Stomach smooth muscle (tissue), 2 donors: Measurements from ENCODE around the gene RHCG.

Experiments
- H3K27ac ChIP-seq: one replicate; pipeline ENCODE4 v1.7.0; 2013; ENCODE audit warnings: mild to moderate bottlenecking, low read length, inconsistent platforms
- H3K27me3 ChIP-seq, 2 donors: one replicate each; pipeline ENCODE4 v1.7.0; 2013; ENCODE audit warnings: low read length in 2 of 2; ENCODE audit not compliant: insufficient read depth in 2 of 2, control insufficient read depth in 1 of 2
- H3K36me3 ChIP-seq, 2 donors: one replicate each; pipeline ENCODE4 v1.7.0; 2013; ENCODE audit warnings: low read length in 2 of 2; ENCODE audit not compliant: control insufficient read depth in 2 of 2, insufficient read depth in 2 of 2
- H3K4me1 ChIP-seq: one replicate; pipeline ENCODE4 v1.7.0; 2013; ENCODE audit warnings: low read length; ENCODE audit not compliant: control insufficient read depth, insufficient read depth
- H3K4me3 ChIP-seq, 2 donors: one replicate each; pipeline ENCODE4 v1.7.0; 2013; ENCODE audit warnings: low read length in 2 of 2
- H3K9ac ChIP-seq, 2 donors: one replicate each; pipeline ENCODE4 v1.7.0; 2013; ENCODE audit warnings: low read length in 2 of 2, mild to moderate bottlenecking in 1 of 2
- H3K9me3 ChIP-seq, 2 donors: one replicate each; pipeline ENCODE4 v1.7.0; 2013; ENCODE audit warnings: low read length in 2 of 2; ENCODE audit not compliant: control insufficient read depth in 2 of 2
- donor health status: healthy.
- donor health status: Pancreatic carcinoma.

RHCG gene

DNA sequence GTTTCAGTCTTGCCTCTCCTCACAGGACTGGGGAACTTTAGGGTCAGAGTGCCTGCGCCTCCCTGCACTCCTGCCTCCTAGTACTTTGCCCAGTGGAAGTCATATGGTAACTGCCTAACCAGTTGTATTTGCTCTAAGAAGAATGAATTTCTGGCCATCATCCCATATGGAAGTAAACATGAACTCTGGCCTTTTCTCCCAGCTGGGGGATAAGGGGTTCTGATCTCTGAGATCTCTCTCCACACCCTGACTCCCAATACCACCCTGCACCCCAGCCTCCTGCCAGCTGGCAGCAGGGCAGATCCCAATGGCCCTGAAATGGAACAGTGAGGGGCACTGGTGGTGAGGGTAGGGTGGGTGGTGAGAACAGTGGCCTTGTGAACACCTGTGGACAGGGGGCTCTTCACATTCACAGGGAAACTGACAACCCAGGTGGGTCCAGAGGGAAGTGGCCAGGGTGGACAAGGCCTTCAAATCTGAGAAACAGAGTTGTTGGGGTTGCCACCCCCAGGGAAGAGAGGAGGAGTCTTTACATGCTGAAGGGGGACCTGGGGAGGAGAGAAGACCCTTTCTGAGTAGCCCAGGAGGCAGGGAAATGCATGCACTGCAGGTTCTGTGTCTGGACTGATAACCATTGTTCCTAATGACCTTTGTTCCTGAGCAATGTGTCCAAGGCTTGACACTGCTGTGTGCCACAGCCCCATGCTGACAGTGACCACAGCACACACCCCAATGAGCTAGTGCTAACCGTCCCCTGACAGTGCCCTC is 36.9 kb downstream of the RHCG start:
- Histone ChIP-seq H3K27me3 (peaks cover 3 to 10% of the 10 kb centered on the region in 2 donors), H3K36me3 (no peaks in the 10 kb centered on the region), H3K4me3 (no peak overlapping the region), H3K9ac (no peak overlapping the region), H3K4me1 (no peaks in the 10 kb centered on the region), H3K9me3 (peaks cover 0 to 8% of the 10 kb centered on the region in 2 donors), H3K27ac (no peak overlapping the region)

DNA sequence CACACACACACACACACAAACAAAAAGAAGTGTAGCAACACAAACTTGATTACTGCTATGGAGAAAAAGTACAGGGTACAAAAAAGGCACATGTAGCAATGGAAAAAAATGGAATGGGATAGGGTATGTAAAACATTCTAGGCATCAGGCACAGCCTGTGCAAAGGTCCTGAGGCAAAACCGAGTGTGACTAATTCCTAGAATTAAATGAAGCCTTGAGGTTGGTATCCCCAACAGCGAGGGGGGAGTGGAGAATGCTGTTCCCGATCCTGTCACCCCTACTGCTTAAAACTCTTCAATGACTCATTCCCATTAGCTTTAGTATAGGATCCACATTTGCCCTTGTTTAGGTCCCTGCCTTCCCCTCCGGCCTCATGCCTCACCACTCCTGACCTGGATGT is 37.9 kb downstream of the RHCG start:
- Histone ChIP-seq H3K4me1 (no peaks in the 10 kb centered on the region), H3K36me3 (no peaks in the 10 kb centered on the region), H3K9ac (no peak overlapping the region), H3K9me3 (peaks cover 0 to 8% of the 10 kb centered on the region in 2 donors), H3K4me3 (no peak overlapping the region), H3K27me3 (peaks cover 3 to 10% of the 10 kb centered on the region in 2 donors), H3K27ac (no peak overlapping the region)

DNA sequence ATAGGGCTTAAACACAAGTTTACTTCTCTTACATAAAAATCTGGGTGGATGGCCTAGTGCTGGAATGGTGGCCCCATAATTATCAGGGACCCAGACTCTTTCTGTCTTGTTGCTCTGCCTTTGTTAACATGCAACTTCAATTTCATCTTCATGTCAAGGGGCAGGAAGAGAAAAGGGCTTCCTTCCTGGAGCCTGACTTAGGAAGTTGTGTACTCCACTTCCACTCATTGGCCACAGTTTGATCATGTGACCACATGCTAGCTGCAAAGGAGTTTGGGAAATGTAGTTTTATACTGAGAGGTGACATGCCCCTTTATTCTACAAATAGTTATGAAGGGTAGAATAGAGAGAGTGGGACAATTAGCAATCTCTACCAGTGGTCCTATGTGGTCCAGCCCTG is 39.3 kb downstream of the RHCG start:
- Histone ChIP-seq H3K27me3 (peaks cover 3 to 12% of the 10 kb centered on the region in 2 donors), H3K4me3 (no peak overlapping the region), H3K36me3 (no peaks in the 10 kb centered on the region), H3K4me1 (no peaks in the 10 kb centered on the region), H3K27ac (no peak overlapping the region), H3K9me3 (peaks cover 0 to 8% of the 10 kb centered on the region in 2 donors), H3K9ac (no peak overlapping the region)

DNA sequence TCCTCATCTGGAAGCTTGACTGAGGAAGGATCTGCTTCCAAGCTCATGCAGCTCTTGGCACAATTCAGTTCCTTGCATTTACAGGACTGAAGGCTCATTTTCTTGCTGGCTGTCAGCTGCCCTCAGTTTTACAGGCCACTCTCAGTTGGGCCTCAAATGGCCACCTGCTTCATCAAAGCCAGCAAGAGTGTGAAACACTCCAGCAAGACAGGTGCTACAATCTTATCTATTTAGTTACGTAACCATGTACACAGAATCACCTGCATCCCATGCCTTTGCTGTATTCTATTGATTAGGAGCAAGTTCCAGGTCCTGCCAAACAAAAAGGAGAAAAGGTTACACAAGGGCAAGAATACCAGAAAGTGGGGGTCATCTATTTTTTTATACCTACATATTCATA is 40.8 kb downstream of the RHCG start:
- H3K27ac ChIP-seq: no peak overlapping the region
- peaks cover 0 to 13% of the 10 kb centered on the region in 2 donors for H3K27me3 ChIP-seq
- no peaks in the 10 kb centered on the region for H3K36me3 ChIP-seq
- peaks cover 0 to 8% of the 10 kb centered on the region in 2 donors for H3K9me3 ChIP-seq
- H3K4me3 ChIP-seq: no peak overlapping the region
- H3K9ac ChIP-seq: no peak overlapping the region
- no peaks in the 10 kb centered on the region for H3K4me1 ChIP-seq

DNA sequence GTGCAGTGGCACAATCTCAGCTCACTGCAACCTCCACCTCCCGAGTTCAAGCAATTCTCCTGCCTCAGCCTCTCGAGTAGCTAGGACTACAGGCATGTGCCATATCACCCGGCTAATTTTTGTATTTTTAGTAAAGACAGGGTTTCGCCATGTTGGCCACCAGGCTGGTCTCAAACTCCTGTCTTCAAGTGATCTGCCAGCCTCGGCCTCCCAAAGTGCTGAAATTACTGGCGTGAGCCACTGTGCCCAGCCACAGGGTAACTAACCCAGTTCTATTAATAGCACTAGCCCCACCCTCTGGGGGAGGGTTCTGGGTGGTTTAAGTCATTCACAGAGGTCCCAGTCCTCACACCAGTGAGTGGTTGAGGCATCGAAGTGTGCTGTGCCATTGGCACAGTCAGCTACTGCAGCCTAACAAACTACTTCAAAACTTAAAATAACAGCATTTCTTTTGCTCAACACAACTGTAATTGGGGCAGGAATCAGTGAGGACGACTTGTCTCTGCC is 44.0 kb downstream of the RHCG start:
- H3K4me3 ChIP-seq: no peak overlapping the region
- peaks cover 0 to 6% of the 10 kb centered on the region in 2 donors for H3K9me3 ChIP-seq
- no peak overlapping the region for H3K27ac ChIP-seq
- H3K4me1 ChIP-seq: no peaks in the 10 kb centered on the region
- H3K27me3 ChIP-seq: peaks cover 15 to 24% of the 10 kb centered on the region in 2 donors
- no peak overlapping the region for H3K9ac ChIP-seq
- no peaks in the 10 kb centered on the region for H3K36me3 ChIP-seq

DNA sequence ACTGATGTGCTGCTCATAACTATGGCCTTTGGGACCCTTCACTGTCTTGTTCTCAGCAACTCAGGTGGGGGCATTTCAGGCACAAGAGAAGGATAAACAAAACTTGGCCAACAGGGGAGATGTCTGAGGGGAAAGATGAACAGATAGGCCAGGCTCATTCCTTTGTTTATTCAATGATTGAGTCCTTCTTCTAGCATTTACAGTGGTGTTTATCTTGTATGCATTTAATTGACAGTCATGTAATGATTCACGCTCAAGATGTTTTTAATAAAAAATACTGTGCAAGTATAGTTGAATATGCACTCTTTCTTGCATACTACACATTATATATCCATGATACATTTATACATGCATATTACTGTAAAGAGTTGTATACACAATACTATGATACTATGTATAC is 44.5 kb downstream of the RHCG start:
- Histone ChIP-seq H3K4me1 (no peaks in the 10 kb centered on the region), H3K27me3 (peaks cover 15 to 27% of the 10 kb centered on the region in 2 donors), H3K4me3 (no peak overlapping the region), H3K9ac (no peak overlapping the region), H3K36me3 (no peaks in the 10 kb centered on the region), H3K27ac (no peak overlapping the region), H3K9me3 (peaks cover 0 to 2% of the 10 kb centered on the region in 2 donors)

DNA sequence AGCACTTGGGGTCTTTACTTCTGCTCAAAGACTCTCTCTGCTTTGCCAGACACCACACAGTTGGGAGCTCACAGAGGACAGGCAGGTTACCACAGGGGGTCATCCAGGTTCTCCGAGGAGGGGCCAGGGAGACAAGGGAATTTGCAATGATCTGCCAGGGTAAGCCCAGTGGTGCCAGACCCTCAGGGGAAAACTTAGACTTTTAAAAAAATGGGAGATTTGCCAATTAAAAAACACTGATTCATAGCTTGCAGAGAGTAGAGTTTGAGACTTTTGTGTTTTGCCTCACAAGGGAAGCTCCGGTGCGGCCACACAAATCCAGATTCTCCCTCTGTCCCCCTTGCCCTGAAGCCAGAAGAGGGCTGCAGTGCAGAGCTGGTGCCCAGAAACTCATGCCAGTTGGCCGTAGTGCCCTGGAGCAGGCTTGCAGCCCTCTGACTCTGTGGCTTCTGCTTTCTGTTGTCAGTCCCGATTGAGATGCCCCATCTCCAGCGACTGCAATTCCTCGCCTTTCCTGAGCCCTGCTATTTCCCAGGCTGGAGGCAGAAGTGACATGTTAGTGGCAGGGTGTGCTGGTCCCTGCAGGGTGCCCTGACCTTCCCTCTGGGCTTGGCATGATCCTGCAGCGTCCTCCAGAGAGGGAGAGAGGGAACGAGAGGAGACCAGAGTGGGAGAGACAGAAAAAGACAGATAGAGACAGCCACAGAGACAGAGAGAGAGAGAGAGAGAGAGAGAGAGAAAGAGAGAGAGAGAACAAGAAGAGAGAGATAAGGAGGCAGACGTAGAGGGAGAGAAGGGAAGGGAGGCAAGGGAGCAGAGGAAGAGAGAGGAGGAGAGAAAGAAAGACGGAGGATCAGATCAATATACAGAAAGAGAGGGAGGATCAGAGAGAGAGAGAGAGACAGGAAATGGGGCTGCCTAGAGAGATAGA is 46.0 kb downstream of the RHCG start:
- Histone ChIP-seq H3K27me3 (peaks cover 15 to 30% of the 10 kb centered on the region in 2 donors), H3K36me3 (no peaks in the 10 kb centered on the region), H3K27ac (no peak overlapping the region), H3K9me3 (no peaks in the 10 kb centered on the region), H3K4me3 (no peak overlapping the region), H3K4me1 (no peaks in the 10 kb centered on the region), H3K9ac (no peak overlapping the region)

DNA sequence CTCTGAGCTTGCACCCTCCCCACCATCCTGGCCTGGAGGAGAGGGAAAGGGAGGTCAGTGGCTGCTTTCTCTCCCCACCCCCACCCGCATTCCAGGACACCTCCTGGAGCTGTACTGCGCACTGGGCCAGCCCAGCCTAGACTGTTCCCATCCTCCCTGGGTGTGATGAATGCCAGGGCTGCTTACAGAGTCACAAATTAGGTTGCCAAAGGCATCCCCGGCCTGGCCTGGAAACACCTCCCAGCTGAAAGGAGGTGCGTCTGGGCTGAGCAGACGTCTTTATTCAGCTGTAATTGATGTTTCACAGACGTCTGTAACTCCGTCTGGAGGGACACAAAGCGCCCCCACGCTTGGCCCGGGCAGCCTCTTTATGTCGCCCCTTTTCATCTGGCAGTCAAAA is 47.6 kb downstream of the RHCG start:
- Histone ChIP-seq H3K27ac (no peak overlapping the region), H3K36me3 (no peaks in the 10 kb centered on the region), H3K9ac (no peak overlapping the region), H3K9me3 (no peaks in the 10 kb centered on the region), H3K27me3 (peaks cover 20 to 33% of the 10 kb centered on the region in 2 donors), H3K4me1 (no peaks in the 10 kb centered on the region), H3K4me3 (no peak overlapping the region)

DNA sequence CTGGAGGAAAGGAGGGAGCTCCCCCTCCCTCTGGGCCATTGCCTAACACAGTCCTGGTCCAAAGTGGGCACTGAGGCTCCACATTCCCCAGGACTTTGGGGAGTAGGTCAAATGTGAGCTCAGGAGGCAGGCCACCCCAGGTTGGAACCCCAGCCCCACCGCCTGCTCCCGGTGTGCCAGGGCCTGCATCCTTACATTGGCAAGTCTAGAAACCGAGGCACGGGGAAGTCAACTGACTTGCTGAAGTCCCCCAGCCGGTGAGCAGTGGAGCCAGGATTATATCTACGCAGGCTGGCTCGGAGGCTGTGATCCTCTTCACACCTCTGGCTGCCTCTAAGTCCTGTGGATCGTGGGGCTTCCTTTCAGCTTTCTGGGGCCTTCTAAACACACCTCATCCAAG is 48.7 kb downstream of the RHCG start:
- Histone ChIP-seq H3K4me1 (no peaks in the 10 kb centered on the region), H3K9ac (no peak overlapping the region), H3K4me3 (no peak overlapping the region), H3K27me3 (peaks cover 20 to 34% of the 10 kb centered on the region in 2 donors), H3K36me3 (no peaks in the 10 kb centered on the region), H3K27ac (no peak overlapping the region), H3K9me3 (no peaks in the 10 kb centered on the region)

DNA sequence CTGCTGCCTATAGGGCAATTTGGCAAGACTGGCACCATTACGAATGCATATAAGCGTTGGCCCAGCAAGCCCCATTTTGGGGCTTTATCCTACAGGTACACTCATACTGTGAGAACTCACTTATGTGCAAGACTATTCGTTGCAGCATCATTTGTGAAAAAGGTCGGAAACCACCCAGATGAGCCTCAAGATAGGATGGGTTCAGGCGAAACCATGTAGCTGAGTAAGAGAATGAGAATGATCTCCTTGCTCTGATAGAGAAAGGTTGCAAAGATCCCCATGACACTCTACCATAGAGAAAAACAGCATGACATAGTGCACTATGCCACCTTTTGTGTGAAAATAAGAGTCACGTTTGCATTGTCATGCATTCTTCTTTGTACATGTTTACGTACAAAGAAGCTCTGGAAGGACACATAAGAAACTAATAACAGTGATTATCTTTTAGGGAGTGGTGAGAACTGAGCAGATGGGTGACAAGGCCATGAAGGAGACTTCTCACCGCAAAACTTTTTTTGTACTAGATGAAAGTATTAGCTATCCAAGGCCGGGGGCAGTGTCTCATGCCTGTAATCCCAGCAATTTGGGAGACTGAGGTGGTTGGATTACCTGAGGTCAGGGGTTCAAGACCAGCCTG is 50.0 kb downstream of the RHCG start:
- Histone ChIP-seq H3K36me3 (no peaks in the 10 kb centered on the region), H3K9ac (no peak overlapping the region), H3K9me3 (no peaks in the 10 kb centered on the region), H3K4me3 (no peak overlapping the region), H3K4me1 (no peaks in the 10 kb centered on the region), H3K27me3 (peaks cover 20 to 35% of the 10 kb centered on the region in 2 donors), H3K27ac (no peak overlapping the region)
